Anterior cingulate cortex (tissue), 58 donors: ENCODE results near the gene RASSF4.

Experiments
- DNase-seq, 58 donors: peaks; one replicate each; lab custom pipeline; 2025; lab: John Stamatoyannopoulos, UW

Gene RASSF4

GRCh38 chr10:44961230-44961571 lies 1.6 kb downstream of the RASSF4 start:
- DNase-seq, result no peak

- DNase-seq, result peak in 1 of 58 donors; percentile 30
Measured at GRCh38 chr10:44961931-44962750, 2.5 kb downstream of the RASSF4 start.

GRCh38 chr10:44962870-44963738 lies 3.5 kb downstream of the RASSF4 start:
- DNase-seq, result peak in 10 of 58 donors; percentile 29 to 75 (median 55)

GRCh38 chr10:44963772-44964633 lies 4.4 kb downstream of the RASSF4 start:
- peak; percentile 39 to 99 (median 92) for DNase-seq

- DNase-seq, result no peak
Measured at GRCh38 chr10:44965104-44965503, 5.5 kb downstream of the RASSF4 start.

- DNase-seq, result no peak
Measured at GRCh38 chr10:44965651-44966097, 6.1 kb downstream of the RASSF4 start.

- DNase-seq, result no peak
Measured at GRCh38 chr10:44966129-44966815, 6.7 kb downstream of the RASSF4 start.

- DNase-seq, result no peak
Measured at GRCh38 chr10:44966816-44967509, 7.4 kb downstream of the RASSF4 start.

- no peak for DNase-seq
Measured at GRCh38 chr10:44967616-44968015, 8.0 kb downstream of the RASSF4 start.

- DNase-seq, result peak in 10 of 58 donors; percentile 29 to 65 (median 40)
Measured at GRCh38 chr10:44968091-44968490, 8.5 kb downstream of the RASSF4 start.

- DNase-seq, result no peak
Measured at GRCh38 chr10:44968500-44969400, 9.1 kb downstream of the RASSF4 start.

GRCh38 chr10:44969854-44970253 lies 10.3 kb downstream of the RASSF4 start:
- peak in 8 of 58 donors; percentile 21 to 59 (median 34) for DNase-seq

GRCh38 chr10:44970812-44971395 lies 11.3 kb downstream of the RASSF4 start:
- no peak for DNase-seq

GRCh38 chr10:44971434-44971833 lies 11.8 kb downstream of the RASSF4 start:
- DNase-seq, result no peak

GRCh38 chr10:44971935-44972757 lies 12.5 kb downstream of the RASSF4 start:
- DNase-seq, result no peak

GRCh38 chr10:44972874-44973306 lies 13.3 kb downstream of the RASSF4 start:
- DNase-seq, result no peak
